Stimulated activated CD8-positive, alpha-beta memory T cell treated with anti-CD3 and anti-CD28 coated beads, Interleukin-12 subunit alpha, Interleukin-12 subunit beta, amount 100 ng/mL, for 24 hours (primary cell): ENCODE measurements around the gene ENPP6.

Experiments
- DNase-seq: peaks from one replicate; pipeline ENCODE4 v3.0.0-alpha.2; 2020; ENCODE audit errors: extremely low read depth

Gene ENPP6

DNA sequence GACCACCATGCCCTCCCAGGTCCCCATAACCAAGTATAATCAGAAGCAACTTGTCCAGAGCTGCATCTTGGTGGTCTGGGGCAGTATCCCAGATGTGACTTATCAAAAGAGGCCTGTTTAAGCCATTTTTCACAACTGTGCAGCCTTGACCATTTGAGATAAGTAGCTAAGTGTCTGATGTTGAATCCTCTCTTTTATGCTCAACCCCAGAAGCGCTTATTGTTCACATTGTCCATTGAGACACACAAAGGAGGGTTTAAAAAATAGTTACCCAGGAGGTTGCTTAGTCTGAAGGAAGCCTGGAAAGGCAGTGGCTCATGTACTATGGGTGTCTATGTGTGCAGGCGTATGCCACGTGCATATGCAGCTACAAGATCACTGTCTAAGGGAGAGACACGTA is 27.0 kb downstream of the ENPP6 start:
- DNase-seq: no peak

DNA sequence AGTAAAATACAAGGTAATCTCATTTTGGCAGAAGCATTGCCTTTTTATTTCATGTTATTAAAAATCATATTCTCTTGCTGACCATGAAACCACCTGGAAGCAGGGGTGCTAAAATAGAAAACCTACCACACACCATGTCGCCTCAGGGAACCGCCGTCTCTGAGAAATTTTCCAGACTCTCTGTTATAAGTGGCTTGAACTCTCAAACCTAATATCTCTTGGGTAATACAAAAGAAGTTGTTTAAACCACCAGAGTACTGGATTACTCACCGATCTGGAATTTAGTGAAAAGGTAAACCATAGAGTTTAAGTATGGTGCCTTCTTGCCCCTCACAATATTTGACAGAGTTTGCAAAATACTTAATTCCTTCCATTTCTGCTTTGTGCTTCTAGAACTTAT is 27.7 kb downstream of the ENPP6 start:
- DNase-seq: no peak

DNA sequence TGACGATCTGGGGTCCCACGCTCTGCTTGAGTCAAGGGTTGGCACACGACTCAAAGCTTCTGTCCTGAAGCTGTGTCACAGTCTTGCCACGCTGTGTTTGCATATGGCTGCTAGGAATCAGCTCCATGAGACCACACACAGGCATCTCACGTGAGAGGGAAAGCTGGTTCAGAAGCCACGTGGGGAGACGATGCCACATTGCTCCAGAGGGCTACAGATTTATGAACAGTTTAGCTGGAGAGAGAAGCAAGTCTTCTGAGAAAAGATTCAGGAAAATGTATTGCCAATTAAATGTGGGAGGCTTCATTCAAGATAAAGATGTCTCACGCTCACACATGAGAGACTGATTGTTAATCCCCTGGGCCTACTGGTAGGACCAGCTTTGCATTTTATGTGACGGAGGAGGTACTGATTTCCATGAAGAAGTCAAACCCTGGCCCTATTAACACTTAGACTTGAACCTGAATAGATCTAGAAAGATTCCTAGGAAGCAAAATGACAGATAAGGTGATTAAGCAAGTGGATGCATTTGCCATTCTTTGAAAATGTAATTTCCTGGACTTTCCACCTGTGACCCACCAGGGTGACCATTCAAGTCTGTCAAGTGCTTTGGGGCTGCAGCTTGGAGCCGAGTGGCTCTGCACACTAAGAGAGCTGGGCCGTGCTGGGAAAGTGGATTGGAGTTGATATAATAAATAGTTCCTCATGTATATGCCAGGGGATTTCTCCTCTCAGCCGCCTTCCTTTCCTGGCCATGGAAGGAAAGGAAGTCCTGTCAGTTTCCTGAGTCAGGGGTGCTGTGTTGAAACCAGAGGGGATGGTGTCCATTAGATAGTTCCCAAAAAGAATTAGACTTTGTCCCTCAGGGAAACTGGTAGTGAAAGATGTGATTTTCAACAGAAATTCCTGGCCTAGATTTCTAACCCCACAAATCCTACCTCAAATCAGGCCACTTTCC is 29.0 kb downstream of the ENPP6 start:
- no peak for DNase-seq

DNA sequence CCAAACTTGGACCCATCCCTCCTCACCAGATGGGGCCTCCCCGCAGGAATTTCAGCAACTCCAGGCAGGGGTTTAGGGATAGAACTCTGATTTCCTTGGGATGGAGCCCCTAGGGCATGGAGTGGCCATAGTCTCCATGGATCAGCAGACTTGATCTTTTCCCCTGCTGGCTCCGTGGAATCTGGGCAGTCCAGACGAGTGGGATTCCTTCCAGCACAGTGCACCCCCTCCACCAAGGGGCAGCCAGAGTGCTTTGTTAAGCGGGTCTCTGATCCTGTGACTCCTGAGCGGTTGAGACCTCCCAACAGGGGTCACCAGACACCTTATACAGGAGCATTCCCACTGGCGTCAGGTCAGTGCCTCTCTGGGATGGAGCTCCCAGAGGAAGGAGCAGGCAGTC is 40.4 kb downstream of the ENPP6 start:
- DNase-seq: no peak

- no peak for DNase-seq
These were observed 42.8 kb downstream of the ENPP6 start for GRCh38 chr4:184174571-184175488.

GRCh38 chr4:184171011-184171410 is 46.7 kb downstream of the ENPP6 start:
- DNase-seq: no peak

DNA sequence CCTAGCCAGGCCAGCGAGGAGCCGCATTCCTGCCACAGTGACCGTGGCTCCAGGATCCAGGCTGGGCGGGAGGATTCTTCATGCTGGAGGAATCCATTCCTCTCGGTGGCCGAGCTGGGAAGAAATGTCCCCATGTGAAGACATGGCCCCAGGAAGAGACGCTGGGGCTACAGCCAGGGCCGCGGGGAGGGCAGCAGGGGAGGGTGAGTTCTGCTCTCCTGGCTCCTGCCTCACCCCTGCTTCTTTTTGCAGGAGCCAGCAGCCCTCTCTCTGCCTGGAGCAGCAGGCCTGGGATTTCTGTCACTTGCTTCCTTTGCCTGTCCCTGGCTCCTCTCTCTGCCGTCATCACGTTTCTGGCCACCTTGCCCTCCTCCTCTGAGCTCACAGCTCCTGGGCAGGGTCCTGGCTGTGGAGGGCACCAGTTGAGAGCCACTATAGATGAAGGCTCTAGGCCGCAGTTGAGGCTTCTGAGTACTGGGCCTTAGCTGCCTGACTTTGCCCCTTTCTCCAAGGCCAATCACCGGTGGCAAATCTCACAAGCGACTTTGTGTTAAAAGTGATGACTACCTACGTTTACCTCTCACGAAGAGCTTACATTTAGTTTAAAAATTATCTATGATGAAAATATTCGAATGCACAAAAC is 48.3 kb downstream of the ENPP6 start:
- DNase-seq: no peak

- no peak for DNase-seq
These were observed 49.2 kb downstream of the ENPP6 start for GRCh38 chr4:184168406-184169019.

DNA sequence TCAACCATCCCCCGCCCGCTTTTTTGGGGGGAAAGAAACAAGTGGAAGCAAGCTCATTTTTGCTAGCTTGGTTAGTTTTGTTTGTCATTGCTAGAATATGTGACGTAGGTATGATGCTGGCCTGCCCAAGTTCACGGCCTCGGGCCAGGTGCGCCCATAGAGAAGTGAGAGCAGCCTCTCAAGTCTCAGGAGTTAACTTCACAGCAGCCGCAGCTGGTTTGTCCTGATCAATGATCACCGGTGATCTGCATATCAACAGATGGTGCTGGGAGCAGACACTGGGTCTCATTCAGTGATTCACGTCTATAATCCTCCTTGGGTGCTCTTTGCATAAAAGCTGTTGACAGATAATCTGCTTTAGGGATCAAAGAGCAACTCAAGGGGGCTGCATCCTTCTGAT is 50.1 kb downstream of the ENPP6 start:
- DNase-seq: no peak

DNA sequence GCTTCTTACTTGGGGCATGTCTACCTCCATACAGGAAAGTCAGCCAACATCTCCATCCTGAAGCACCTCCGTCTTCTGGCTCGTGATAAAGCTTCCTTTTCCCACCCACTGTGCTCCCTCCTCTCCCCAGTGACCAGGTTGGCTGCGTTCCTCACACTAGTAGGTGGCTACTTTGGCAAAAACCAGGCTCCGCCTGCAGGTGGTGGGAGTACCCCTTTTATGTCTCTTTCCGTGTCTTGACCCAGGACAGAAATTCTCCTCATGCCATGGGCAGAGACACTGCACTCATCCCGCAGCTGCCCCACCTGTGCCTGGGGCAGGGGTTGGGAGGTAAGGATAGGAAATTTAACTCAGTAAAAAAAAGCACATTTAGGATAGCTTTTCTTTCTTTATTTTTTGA is 50.9 kb downstream of the ENPP6 start:
- DNase-seq: no peak

GRCh38 chr4:184165291-184165690 is 52.4 kb downstream of the ENPP6 start:
- DNase-seq: no peak

GRCh38 chr4:184163813-184164212 is 53.9 kb downstream of the ENPP6 start:
- no peak for DNase-seq

- no peak for DNase-seq
These were observed 55.1 kb downstream of the ENPP6 start for GRCh38 chr4:184162596-184162995.

DNA sequence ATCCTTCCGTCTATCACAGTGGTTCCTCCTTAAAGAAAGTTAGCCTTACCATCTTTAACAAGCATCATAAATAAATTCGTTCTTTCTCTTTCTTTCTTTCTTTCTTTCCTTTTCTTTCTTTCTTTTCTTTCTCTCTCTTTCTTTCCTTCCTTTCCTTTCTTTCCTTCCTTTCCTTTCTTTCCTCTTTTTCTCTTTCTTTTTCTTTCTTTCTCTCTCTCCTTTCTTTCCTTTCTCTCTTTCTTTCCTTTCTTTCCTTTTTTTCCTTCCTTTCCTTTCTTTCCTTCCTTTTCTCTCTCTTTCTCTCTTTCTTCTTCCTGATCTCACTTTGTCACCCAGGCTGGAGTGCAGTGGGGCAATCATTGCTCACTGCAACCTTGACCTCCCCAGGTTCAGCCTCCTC is 60.4 kb downstream of the ENPP6 start:
- DNase-seq: no peak

DNA sequence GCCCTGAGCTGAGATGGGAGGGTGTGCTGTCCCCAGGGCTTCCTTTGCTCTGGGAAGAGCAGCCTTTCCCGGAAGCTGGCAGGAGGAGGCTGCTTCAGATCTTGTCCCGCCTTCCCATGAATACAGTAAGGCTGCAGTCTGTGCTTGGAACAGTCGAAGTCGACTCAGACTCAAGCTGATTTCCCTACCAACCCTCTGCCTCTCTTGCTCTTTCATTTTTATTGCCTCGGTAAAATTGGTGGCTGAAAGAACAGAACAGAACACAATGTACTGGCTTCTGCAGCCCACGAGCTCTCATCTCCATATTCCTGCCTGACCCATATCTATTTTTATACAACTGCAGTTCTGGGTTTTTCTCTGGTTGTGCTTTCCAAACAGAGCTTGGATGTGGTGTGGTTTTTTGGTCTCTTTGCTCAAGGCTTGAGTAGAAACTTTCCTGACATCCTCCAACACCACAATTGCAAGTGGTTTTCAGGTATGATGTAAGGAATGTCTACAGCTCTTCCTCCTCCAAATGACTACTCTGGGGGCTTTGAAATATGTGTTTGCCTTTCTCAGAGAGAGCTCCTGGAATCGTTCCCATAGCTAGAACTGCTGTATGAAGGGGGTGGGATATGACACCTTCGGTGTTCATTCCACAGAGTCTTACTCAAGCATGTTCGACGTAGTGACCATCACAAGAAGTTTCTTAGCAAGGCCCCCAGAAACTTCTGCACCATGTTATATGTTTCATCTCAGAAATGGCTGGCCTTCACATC is 61.3 kb downstream of the ENPP6 start:
- DNase-seq: no peak

DNA sequence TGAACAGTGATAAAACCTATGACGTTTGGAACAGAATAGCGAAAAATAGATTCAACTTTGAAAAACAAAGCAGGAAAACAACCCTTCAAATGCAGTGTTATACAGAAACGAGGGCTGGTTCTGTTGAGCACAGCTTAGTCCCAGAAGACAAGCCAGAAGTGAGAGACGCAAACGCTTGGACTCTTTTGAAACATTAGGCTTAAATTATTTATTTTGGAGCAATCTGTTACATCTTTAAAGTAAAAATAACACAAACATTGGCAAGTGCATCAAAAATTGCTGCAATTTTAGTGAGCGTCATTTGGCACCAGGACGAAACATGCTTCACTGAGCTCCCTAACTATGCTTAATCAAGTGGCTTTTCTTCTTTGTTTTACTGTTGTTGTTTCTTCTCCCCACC is 63.5 kb downstream of the ENPP6 start:
- no peak for DNase-seq

DNA sequence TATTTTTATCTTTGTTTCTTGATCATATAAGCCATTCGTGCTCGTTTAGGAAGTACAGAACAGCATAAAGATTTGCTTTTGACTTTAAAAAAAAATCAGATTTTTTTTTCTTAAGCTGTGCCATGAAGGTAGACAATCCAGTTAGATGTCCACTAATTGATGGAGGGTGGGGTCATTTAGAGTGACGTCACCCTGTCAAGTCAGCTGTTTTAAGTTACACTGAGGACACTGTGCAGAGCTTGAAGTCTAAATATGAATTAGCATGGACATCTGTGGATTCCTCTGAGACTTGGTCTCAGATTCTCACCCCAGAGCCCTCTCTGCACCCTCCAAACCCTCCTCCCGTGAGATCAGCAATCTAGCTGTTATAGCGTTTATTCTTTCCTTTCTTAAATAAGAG is 63.9 kb downstream of the ENPP6 start:
- DNase-seq: no peak

DNA sequence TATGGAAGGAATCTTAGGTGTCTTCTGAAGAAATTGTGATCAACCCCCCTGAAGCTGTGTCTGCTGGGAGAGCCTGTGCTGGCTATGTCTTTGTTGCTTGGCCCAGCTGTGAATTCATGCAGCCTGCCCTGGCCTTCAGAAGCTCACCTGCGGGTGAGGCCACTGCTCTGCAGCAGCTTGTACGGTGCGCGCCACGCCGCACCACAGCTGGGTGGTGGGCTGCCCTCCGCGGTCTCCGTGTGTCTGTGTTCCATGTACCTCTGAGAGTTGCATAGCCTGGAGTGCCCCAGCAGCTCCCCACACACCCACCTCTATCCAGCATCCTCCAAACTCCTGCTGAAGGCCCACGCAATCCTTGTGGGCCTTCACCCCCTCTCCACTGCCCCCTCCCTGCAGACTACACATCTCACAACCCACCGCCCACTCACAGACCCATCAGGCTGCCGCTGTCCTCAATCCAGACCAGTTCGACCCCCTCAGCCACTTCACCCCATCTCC is 65.6 kb downstream of the ENPP6 start:
- DNase-seq: no peak

DNA sequence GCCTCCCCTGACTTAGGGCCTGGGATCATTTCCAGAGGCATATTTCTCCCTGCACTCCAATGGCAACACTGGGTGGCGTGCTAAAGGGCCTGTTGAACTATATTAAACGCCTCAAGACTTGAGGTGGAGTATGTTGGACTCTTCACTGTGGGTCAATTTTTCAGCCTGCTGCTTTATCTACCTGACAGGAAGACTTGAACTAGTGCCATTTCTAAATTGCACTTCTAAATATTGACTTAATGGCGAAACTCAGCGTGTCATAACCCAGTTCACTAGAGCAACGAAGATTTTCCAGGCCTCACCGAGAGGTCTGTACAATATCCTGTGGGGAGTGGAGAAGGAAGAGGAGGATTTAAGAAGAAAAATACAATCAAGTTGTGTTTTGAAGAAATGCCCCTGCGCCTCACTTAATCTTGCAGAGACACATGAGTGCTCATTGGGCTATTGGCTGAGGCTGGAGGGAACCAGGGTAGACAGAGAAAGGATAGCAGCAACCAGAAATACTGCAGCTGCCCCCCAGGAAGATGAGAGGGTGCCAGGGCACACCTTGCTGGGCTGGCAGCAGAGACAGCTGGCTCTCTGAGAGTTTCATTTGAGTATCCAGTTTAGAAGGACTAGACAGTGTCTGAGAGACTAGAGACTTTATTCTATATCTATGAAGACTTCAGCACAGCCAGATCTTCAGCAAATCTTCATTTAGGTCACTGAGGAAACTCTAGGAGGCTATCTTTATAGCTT is 67.4 kb downstream of the ENPP6 start:
- DNase-seq: no peak
